Ovary (tissue), 9 donors: Measurements from ENCODE around the gene P2RX6. TPM values are rescaled to one million over a fixed set of nuclear protein-coding genes. Genes with fewer than 3 reads are reported as not detected.
"Not testable (repeated sequence)": the region's sequence is repeated elsewhere in the genome, so short reads cannot be mapped to it uniquely, and the experiment has no call there.

Source experiments
- DNase-seq, 5 donors: peaks; one replicate each; pipeline ENCODE4 v3.0.0-alpha.2; 2019 to 2020
- H3K27ac ChIP-seq, 2 donors: fragments of 200-600 bp; one replicate each; pipeline versions ENCODE4 v1.5.1 to v1.8.0; 2019 to 2022
- H3K27me3 ChIP-seq: fragments of 200-600 bp; one replicate; pipeline ENCODE4 v1.8.0; 2022
- H3K36me3 ChIP-seq: fragments of 200-600 bp; sonication (generic); one replicate; pipeline ENCODE4 v1.5.1; 2019
- H3K4me1 ChIP-seq: one replicate; pipeline ENCODE4 v1.8.1; 2013; ENCODE audit warnings: mild to moderate bottlenecking, moderate library complexity; ENCODE audit not compliant: insufficient read depth
- H3K4me3 ChIP-seq: fragments of 200-600 bp; sonication (generic); one replicate; pipeline ENCODE4 v1.5.1; 2017
- H3K9me3 ChIP-seq, 2 donors: fragments of 200-600 bp in 1 of 2; sonication (generic) in 1 of 2; one replicate each; pipeline versions ENCODE4 v1.5.1 to v1.8.1; 2013 to 2019; ENCODE audit warnings: mild to moderate bottlenecking in 1 of 2, moderate library complexity in 1 of 2
- CTCF ChIP-seq, 3 donors: fragments of 450-650 bp in 2 of 3; fragments of 200-600 bp in 1 of 3; IDR thresholded peaks; one replicate each; pipeline versions ENCODE4 v1.5.1 to v1.8.0; 2016 to 2022; ENCODE audit warnings: antibody characterized with exemption in 3 of 3, mild to moderate bottlenecking in 1 of 3
- EP300 ChIP-seq: sonication (generic); formaldehyde crosslinking; IDR thresholded peaks from one replicate; pipeline ENCODE4 v1.6.1; 2017; ENCODE audit warnings: antibody characterized with exemption
- POLR2A ChIP-seq: fragments of 450-650 bp; IDR thresholded peaks from one replicate; pipeline ENCODE4 v1.6.1; 2017; ENCODE audit warnings: antibody characterized with exemption, mild to moderate bottlenecking, moderate library complexity
- WGBS, 3 donors: extraction: QIAGEN DNeasy Blood & Tissue Kit in 1 of 3; methylation state at CpG; one replicate each; pipeline versions ENCODE4 v1.1.5 to v1.1.7; 2013 to 2017; 5-methylcytosine and 5-hydroxymethylcytosine counted together
- intact Hi-C, 4 donors: fragments of 100-400 bp; cut with DNase I; formaldehyde crosslinking; loops; one replicate each; pipeline versions ENCODE4 v1.11.0 to v1.15.1; 2022 to 2023
- polyA plus RNA-seq, 2 donors: library from polyadenylated mRNA; stranded (reverse); fragments of 200-250 nt in 1 of 2; fragments of 350-450 nt in 1 of 2; fragmentation: Illumina TruSeq in 1 of 2; extraction: RNeasy Lipid Tissue Mini Kit (QIAGEN cat#74804) in 1 of 2; gene quantifications; one replicate each; pipeline ENCODE4 v1.2.3, GENCODE V29; 2013 to 2014
- total RNA-seq, 7 donors: library from RNA; depleted of rRNA in 2 of 7; stranded (reverse); fragments of >200 nt in 2 of 7; fragmentation: NEBNext Ultra II Directional in 3 of 7; extraction: Animal tissue kit (Norgen Biotek cat#: 25700) in 3 of 7; gene quantifications; one replicate each; pipeline versions ENCODE4 v1.1.0 to v1.2.4, GENCODE V29; 2016 to 2023
- donor health status: DM: no; HTN: no; CAD: no; lungs with moderate emphysema.
- donor health status: DM: no; HTN: no; CAD: no.
- donor health status: Bipolar disorder and iron deficiency.
- donor health status: DM: yes; HTN: yes; CAD: no.
- donor health status: DM: no; HTN: no; CAD: no.
- donor health status: DM: yes; HTN: yes; CAD: no.

P2RX6 gene
- total and polyA plus RNA-seq, 9 donors, result 0.47 to 1.6 (median 1.0) TPM

- no peak overlapping the region for H3K4me3 ChIP-seq
- no peaks in the 10 kb centered on the region for H3K9me3 ChIP-seq
- 84 to 91% (median 86%) methylated on average over 7 of the region's 7 CpGs for WGBS, 3 donors
- DNase-seq, result no peak
- no peaks in the 10 kb centered on the region for H3K36me3 ChIP-seq
- H3K27me3 ChIP-seq, result no peaks in the 10 kb centered on the region
- no peak overlapping the region for H3K27ac ChIP-seq
- intact Hi-C loops, result loop anchor here in 1 of 4 donors (5.0 kb wide), 1 partner anchor 65 kb away; the partner anchor contains the start of gene LZTR1
- TF ChIP-seq EP300 (no peak), POLR2A (no peak), CTCF (IDR thresholded peaks at IDR 0.05) (no peak)
- H3K4me1 ChIP-seq, result peaks cover 4% of the 10 kb centered on the region
These were observed 32.8 kb downstream of the P2RX6 start for GRCh38 chr22:21047730-21048129.

GRCh38 chr22:21048448-21048847 is 33.5 kb downstream of the P2RX6 start:
- H3K27ac ChIP-seq, H3K36me3 ChIP-seq, H3K9me3 ChIP-seq, DNase-seq, H3K4me3 ChIP-seq, H3K27me3 ChIP-seq, H3K4me1 ChIP-seq: not testable (repeated sequence)
- WGBS, 3 donors, result 72 to 81% (median 79%) methylated on average over 5 of the region's 5 CpGs
- intact Hi-C loops, result loop anchor here in 1 of 4 donors (5.0 kb wide), 1 partner anchor 66 kb away; the partner anchor contains the start of gene LZTR1

- not testable (repeated sequence) for DNase-seq, H3K27me3 ChIP-seq, H3K9me3 ChIP-seq, H3K36me3 ChIP-seq, H3K4me3 ChIP-seq, H3K27ac ChIP-seq, H3K4me1 ChIP-seq
- intact Hi-C loops, result loop anchor here in 1 of 4 donors (5.0 kb wide), 1 partner anchor 67 kb away; the partner anchor contains the start of gene LZTR1
- WGBS, 3 donors, result 88 to 100% (median 92%) methylated on average over 4 to 7 of the region's 12 CpGs
These were observed 34.0 kb downstream of the P2RX6 start for GRCh38 chr22:21048965-21049364.

- Histone ChIP-seq H3K27me3 (no peaks in the 10 kb centered on the region), H3K4me3 (no peak overlapping the region), H3K4me1 (no peaks in the 10 kb centered on the region), H3K27ac (no peak overlapping the region), H3K36me3 (no peaks in the 10 kb centered on the region), H3K9me3 (no peaks in the 10 kb centered on the region)
- no peak for DNase-seq
- no peak for TF ChIP-seq CTCF (IDR thresholded peaks at IDR 0.05)
- intact Hi-C loops, result no loop called here
- 80 to 86% (median 81%) methylated on average over 9 of the region's 9 CpGs for whole genome bisulfite sequencing, 3 donors
These were observed 36.3 kb downstream of the P2RX6 start for GRCh38 chr22:21051145-21051830.

GRCh38 chr22:21051831-21052400 is 37.0 kb downstream of the P2RX6 start:
- no peak for DNase-seq
- H3K9me3 ChIP-seq, result no peaks in the 10 kb centered on the region
- H3K36me3 ChIP-seq, result no peaks in the 10 kb centered on the region
- no peak overlapping the region for H3K27ac ChIP-seq
- H3K4me3 ChIP-seq, result no peak overlapping the region
- H3K4me1 ChIP-seq, result no peaks in the 10 kb centered on the region
- WGBS, 3 donors, result 51 to 59% (median 56%) methylated on average over 8 of the region's 8 CpGs
- no peaks in the 10 kb centered on the region for H3K27me3 ChIP-seq
- TF ChIP-seq CTCF (IDR thresholded peaks at IDR 0.05) (no peak), EP300 (no peak), POLR2A (no peak)
- intact Hi-C loops, result no loop called here
